ENCODE data around the gene ACSBG1.

ACSBG1 gene

GRCh38 chr15:78208887-78209645, 25.3 kb downstream of the ACSBG1 start:
- TF ChIP-seq POLR2AphosphoS5 (IDR thresholded peaks at IDR 0.05; ENCODE audit: low read depth): no peak
- TF ChIP-seq, protein P1, sequence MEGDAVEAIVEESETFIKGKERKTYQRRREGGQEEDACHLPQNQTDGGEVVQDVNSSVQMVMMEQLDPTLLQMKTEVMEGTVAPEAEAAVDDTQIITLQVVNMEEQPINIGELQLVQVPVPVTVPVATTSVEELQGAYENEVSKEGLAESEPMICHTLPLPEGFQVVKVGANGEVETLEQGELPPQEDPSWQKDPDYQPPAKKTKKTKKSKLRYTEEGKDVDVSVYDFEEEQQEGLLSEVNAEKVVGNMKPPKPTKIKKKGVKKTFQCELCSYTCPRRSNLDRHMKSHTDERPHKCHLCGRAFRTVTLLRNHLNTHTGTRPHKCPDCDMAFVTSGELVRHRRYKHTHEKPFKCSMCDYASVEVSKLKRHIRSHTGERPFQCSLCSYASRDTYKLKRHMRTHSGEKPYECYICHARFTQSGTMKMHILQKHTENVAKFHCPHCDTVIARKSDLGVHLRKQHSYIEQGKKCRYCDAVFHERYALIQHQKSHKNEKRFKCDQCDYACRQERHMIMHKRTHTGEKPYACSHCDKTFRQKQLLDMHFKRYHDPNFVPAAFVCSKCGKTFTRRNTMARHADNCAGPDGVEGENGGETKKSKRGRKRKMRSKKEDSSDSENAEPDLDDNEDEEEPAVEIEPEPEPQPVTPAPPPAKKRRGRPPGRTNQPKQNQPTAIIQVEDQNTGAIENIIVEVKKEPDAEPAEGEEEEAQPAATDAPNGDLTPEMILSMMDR (IDR thresholded peaks at IDR 0.05; ENCODE audit: insufficient read depth, low read length): no peak
- no peak for TF ChIP-seq SPI1 (IDR thresholded peaks at IDR 0.05; ENCODE audit: borderline replicate concordance, low read depth)
- TF ChIP-seq GABPA (IDR thresholded peaks at IDR 0.05; ENCODE audit: low read depth): no peak
- TF ChIP-seq REST (IDR thresholded peaks at IDR 0.05; ENCODE audit: insufficient replicate concordance, low read depth): no peak
- Histone ChIP-seq H3K4me3 (replicated peaks; ENCODE audit: insufficient read depth, low read length) (no peak overlapping the region), H3K27me3 (ENCODE audit: insufficient read depth, poor library complexity, severe bottlenecking) (no peaks in the 10 kb centered on the region), H3K27ac (replicated peaks) (no peak overlapping the region)
- no peak for DNase-seq (ENCODE audit: low read depth in 1 of 2, low spot score in 1 of 2)

DNA sequence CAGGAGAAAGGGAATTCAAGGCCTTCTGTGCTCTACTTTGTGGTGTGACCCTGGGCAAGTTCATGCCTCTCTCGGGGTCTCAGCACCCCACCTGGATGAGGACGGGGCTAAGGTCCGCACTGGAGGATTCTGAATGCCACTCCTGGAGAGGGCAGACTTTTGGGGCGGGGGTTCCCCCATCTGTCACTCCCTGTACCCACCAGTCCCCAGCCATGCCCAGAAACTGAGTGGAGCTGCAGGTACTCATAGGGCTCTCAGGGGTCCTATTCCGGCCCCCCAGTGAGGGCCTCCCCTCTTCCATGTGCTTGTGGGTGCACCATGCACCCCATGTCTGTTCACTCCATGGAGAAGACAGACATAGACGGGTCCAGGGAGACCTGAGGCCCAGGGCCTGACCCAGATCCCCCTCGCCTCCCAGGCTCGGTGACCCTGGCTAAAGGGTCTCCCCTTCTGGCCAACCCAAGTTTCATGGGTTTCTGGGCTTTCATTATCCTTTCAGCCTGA, 26.0 kb downstream of the ACSBG1 start:
- no peak for DNase-seq (ENCODE audit: low read depth in 1 of 2, low spot score in 1 of 2)
- Histone ChIP-seq H3K27ac (replicated peaks) (no peak overlapping the region), H3K4me3 (replicated peaks; ENCODE audit: insufficient read depth, low read length) (no peak overlapping the region), H3K27me3 (ENCODE audit: insufficient read depth, poor library complexity, severe bottlenecking) (no peaks in the 10 kb centered on the region)
- TF ChIP-seq SPI1 (IDR thresholded peaks at IDR 0.05; ENCODE audit: borderline replicate concordance, low read depth) (no peak), POLR2AphosphoS5 (IDR thresholded peaks at IDR 0.05; ENCODE audit: low read depth) (no peak), GABPA (IDR thresholded peaks at IDR 0.05; ENCODE audit: low read depth) (no peak), REST (IDR thresholded peaks at IDR 0.05; ENCODE audit: insufficient replicate concordance, low read depth) (no peak)
- TF ChIP-seq, protein P1 (IDR thresholded peaks at IDR 0.05; ENCODE audit: insufficient read depth, low read length): no peak

DNA sequence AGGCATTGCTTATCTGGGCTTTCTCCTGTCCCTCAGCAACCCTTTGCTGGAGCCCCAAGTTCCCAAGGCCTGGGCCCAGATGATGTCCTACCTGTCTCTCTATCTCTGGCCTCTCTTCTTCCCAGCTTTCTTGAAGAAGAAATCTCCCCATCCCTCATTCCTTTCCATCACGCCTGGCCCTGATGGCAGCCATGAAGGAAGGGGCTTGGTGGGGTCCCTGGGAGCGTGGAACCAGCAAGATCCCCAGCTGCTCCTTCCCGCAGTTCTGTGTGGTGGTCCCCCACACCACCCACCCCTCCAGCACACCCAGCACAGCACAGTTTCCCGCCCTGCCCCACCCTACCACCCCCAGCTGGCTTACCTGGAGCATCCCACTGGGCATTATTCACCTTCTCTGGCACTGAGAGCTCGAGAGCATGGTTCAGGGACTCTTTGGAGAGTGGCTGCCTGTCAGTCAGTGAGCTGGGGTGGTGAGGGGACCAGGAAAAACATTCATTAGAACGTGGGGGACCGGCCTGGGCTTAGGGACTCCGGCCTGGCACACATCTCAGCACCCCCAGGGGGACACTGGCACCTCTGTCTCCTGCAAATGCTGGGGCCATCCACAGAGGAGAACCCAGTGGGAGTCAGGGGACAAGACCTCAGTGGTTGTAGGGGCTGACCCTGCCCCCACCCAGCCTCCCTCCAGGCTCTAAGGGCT, 26.6 kb downstream of the ACSBG1 start:
- no peak overlapping the region for H3K27ac ChIP-seq (replicated peaks)
- DNase-seq (ENCODE audit: low read depth in 1 of 2, low spot score in 1 of 2): no peak
- H3K27me3 ChIP-seq (ENCODE audit: insufficient read depth, poor library complexity, severe bottlenecking): no peaks in the 10 kb centered on the region
- H3K4me3 ChIP-seq (replicated peaks; ENCODE audit: insufficient read depth, low read length): no peak overlapping the region
- TF ChIP-seq REST (IDR thresholded peaks at IDR 0.05; ENCODE audit: insufficient replicate concordance, low read depth): no peak

Measured in HL-60 (cell line).